Right lung (tissue), 5 donors: Measurements from ENCODE around the gene KLHDC7B. TPM values are rescaled to one million over a fixed set of nuclear protein-coding genes. Genes with fewer than 3 reads are reported as not detected.
"Not testable (repeated sequence)": the region's sequence is repeated elsewhere in the genome, so short reads cannot be mapped to it uniquely, and the experiment has no call there.

Experiments used
- DNase-seq, 2 donors: peaks; one replicate each; pipeline ENCODE4 v3.0.0-alpha.2; 2013
- polyA plus RNA-seq, 5 donors: library from polyadenylated mRNA; unstranded; fragments of 120-200 nt; gene quantifications; one replicate each; pipeline versions ENCODE4 v1.2.1 to v1.2.3, GENCODE V29; 2013; ENCODE audit warnings: inconsistent platforms in 1 of 5, low replicate concordance in 1 of 5; ENCODE audit not compliant: insufficient read length in 5 of 5, insufficient read depth in 1 of 5

KLHDC7B gene
- polyA plus RNA-seq, 5 donors = 0.04 to 0.05 TPM; not detected in 3

DNA sequence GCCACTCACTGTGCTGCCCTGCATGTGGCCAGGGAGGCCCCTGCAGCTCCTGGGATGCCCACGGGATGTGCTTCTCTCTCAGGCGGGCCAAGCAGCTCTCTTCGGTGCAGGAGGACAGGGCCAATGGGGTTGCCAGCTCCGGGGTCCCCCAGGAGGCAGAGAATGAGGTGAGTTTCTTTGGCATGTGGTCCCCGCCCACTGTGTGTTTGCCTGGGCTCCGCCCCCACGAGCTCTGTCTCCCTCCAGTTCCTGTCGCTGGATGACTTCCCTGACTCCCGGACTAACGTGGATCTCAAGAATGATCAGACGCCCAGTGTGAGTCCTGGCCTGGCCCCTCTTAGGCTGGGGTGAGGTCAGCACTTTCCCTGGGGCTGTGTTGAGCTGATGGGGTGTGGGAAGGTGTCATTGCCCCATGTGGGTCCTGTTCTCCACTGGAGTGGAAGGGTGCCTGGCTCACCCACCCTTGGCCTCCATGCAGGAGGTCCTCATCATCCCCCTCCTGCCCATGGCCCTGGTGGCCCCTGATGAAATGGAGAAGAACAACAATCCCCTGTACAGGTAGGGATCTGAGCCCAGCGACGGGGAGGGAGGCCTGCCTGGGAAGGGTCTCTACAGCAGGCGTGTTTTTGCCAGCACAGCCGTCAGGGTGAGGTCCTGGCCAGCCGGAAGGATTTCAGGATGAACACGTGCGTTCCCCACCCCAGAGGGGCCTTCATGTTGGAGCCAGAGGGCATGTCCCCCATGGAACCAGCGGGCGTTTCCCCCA lies 28.0 kb upstream of the KLHDC7B start:
- DNase-seq = no peak

DNA sequence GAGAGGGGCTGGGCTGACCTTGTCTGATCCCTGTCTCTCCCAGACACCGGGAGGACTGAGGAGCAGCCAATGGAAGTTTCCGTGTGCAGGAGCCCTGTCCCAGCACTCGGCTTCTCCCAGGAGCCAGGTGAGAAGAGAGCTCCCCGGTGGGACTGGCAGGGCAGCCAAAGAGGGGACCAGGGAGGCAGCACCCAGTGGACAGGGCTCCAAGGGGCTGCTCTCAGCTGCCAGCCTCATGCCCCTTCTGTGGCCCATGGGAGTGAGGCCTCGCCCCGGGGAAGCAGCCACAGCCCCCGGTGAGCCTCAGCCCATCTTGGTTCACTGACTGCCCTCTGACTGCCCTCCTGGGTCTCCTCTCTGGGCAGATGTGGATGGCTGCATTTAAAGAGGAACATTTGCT lies 27.1 kb upstream of the KLHDC7B start:
- no peak for DNase-seq

DNA sequence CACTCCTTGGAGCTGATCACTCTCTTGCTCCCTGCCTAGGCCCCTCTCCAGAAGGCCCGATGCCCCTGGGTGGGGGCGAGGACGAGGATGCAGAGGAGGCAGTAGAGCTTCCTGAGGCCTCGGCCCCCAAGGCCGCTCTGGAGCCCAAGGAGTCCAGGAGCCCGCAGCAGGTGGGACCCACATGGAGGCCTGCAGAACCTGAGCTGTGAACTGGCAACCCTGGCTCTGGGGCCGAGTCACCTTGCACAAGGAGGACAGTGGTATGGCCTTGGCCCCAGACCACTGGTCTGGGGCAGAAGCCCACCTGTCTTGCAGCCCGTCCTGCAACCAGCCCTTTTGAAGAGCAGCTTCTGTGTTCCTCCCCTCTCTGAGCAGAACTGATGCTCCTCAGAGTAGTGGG lies 26.5 kb upstream of the KLHDC7B start:
- no peak for DNase-seq

DNA sequence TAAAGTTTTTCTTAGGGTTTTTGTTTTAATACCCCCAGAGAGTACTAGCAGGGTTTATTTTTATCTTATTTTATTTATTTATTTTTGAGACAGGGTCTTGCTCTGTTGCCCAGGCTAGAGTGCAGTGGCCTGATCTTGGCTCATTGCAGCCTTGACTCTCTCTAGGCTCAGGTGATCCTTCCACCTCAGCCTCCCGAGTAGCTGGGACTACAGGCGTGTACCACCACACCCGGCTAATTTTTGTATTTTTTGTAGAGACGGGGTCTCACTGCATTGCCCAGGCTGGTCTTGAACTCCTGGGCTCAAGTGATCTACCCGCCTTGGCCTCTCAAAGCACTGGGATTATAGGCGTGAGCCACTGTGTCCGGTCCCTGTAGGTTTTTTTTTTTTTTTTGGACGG lies 25.5 kb upstream of the KLHDC7B start:
- not testable (repeated sequence) for DNase-seq

DNA sequence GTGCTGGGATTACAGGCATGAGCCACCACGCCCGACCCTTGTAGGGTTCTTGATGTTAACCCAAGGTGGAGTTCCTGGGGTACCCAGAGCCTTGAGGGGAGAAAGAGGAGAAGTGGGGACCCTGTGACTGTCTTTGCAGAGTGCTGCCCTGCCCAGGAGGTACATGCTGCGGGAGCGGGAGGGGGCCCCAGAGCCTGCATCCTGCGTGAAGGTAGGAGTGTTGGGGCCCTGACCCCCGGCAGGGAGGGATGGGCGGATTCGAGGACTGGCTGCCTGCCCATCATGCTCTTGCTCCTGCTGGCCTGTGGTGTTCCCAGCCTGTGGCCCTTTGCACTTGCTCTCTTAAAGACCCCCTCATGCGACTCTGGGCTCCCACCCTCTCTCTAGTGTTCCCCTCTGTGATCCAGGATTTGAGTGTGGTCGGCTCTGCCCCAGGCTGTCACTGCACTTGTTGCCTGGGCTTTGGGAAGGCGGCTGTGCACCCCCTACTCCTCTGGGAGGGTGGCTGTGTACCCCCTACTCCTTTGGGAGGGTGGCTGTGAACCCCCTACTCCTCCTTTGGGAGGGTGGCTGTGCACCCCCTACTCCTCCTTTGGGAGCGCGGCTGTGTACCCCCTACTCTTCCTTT lies 24.8 kb upstream of the KLHDC7B start:
- no peak for DNase-seq

DNA sequence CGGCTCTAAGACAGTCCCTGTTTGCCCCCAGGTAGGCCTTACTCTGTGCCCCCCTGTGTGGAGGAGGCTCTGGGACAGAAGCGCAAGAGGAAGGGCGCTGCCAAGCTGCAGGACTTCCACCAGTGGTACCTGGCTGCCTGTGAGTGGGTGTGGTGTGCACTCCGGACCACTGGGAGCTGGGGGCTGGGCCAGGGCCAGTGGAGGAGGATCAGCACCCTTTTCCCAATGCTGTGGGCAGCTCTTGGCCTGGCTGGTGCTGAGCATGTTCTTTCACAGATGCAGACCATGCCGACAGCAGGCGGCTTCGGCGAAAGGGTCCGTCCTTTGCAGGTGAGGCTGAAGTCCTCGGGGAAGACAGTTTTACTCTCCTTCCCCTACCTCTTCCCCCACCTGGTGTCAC lies 24.0 kb upstream of the KLHDC7B start:
- no peak for DNase-seq

DNA sequence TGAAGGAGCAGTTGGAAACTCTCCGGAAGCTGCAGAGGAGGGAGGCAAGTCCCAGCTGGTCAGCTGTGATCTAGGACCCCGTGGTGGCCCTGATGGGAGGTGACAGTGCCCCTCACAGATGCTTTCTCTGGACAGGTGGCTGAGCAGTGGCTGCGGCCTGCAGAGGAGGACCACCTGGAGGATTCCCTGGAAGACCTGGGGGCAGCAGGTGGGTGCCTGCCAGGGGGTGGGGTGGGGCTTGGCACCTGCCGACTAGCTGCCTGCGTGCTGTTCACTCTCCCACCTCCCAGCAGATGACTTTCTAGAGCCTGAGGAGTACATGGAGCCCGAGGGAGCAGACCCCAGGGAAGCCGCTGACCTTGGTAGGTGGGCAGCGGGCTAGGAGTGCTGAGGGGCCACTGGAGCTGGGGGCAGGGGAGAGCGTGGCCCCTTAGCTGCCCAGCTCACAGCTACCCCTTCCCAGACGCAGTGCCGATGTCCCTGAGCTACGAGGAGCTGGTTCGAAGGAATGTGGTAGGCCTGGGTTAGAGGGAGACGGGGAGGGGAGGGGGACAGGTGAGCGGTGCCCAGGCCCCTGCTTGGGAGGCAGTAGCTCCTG lies 23.4 kb upstream of the KLHDC7B start:
- no peak for DNase-seq

DNA sequence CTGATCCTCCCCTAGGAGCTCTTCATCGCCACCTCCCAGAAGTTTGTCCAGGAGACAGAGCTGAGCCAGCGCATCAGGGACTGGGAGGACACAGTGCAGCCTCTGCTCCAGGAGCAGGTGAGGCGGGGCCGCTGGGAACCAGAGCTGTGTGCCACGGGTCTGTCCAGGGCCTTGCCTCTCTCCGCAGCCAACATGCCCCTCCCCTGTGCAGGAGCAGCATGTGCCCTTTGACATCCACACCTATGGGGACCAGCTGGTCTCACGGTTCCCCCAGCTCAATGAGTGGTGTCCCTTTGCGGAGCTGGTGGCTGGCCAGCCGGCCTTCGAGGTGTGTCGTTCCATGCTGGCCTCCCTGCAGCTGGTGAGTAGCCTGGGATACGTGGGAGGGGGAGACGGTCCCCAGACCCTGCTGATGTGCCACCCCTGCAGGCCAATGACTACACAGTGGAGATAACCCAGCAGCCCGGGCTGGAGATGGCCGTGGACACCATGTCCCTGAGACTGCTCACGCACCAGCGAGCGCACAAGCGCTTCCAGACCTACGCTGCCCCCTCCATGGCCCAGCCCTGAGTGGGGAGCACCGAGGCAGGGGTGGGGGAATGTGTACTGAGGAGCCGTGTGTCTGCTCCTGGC lies 22.8 kb upstream of the KLHDC7B start:
- no peak for DNase-seq

DNA sequence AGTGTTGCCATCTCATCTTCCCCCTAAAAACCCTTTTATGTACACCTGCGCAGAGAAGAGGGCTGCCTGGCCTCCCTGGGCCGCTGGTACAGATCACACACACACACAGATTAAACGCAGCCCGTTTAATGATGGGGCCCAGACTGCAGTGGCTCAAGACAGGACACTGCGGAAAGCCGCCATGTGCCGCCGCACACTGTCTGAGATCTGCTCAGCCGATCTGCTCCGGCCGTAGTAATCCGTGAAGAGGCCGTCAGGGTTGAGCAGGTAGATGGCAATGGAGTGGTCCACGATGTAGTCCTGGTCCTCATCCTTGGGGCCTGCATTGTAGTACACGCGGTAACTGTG lies 22.3 kb upstream of the KLHDC7B start:
- no peak for DNase-seq

DNA sequence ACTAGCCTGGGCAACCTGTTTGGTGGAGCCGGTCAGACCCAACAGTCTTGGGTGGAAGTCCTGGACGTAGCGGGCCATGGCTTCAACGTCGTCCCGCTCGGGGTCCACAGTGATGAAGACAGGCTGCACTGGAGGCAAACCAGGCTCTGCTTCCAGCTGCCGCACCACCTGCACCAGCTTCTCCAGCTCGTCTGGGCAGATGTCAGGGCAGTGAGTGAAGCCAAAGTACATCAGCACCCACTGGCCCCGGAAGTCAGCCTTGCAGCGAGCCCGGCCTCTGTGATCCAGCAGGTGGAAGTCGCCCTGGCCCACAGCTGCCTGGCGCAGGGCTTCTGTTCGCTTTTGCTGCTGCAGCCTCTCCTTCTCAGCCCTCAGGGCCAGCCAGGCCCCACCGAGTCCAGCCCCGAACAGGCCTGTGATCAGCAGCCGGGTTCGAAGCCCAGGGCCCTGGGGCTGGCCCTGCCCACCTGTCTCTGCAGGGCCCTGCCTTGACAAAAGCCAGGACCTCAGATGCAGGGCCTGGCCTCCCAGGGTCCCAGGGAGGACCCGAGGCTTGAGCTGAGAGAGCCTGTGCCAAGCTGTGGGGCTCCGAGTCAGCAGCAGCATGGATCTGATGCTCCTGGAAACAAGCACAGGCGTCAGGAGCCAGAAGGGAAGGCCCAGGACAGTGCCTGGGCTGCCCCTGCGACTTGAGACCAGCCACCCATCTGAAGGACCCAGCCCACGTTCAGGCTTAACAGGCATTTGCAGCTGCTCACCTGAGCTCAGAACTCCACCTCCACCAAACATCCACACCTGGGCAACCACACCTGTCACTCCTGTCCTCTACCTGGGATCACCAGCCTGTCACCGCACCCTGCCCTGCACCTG lies 21.7 kb upstream of the KLHDC7B start:
- DNase-seq = no peak

DNA sequence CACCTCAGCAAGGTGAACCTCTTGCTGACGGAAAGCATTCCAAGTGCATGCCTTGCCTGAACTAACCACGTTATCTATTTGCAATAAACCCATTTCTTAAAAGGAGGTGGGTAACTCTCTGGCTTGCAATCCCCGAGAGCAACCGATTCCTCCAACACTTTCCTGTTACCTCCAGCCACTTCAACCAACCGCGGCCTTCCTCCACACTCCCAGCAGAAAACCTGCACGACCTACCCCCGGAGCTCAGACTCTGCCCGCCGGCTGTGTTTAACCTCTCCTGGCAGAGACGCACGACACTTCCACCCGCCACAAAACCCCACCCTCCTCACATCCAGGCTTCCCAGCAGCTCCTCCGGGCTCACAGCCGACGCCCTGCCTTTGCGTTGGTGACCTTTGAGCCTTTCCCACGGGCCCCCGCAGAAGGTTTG lies 21.0 kb upstream of the KLHDC7B start:
- DNase-seq = no peak

DNA sequence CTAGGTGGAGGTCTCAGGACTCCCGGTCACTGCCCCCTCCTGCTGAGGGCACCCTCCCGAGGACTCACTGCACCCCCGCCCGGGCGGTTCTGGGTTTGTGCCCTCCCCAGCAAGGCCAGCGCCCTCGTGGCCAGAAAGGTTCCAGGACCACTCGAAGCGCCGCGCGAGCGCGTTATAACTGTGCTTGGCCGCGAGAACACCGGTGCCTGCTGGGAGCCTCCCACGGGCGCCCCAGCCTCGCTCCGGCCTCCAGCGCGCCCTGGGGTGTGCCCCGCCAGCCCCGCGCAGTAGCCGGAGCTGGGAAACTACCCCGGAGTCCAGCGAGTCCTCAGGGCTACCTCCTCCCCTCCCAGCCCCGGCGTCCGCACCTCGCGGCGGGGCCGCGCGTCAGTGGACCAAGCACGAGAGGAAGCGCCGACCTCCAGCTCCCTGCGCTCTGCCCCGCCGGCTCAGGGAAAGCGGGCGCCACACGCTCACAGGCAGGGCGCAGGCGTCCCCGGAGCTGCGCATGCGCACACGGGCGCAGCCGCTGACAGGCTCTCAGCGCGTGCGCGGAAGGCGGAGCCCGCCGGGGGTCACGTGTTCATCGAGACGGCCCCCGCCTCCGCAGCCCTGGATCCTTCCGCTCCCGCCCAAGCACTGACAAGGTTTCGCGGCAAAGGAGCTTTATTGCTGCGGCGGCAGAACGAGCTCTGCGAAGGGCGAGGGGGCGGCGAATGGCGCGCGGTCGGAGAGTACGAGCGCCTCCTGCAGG lies 20.4 kb upstream of the KLHDC7B start, which contains the start of gene SCO2:
SCO2 (minus strand) TSS at position 495 of the 754 bp plus-strand sequence. CDS start 1,187 bp downstream, outside the sequence.
- DNase-seq = peak; percentile 98

DNA sequence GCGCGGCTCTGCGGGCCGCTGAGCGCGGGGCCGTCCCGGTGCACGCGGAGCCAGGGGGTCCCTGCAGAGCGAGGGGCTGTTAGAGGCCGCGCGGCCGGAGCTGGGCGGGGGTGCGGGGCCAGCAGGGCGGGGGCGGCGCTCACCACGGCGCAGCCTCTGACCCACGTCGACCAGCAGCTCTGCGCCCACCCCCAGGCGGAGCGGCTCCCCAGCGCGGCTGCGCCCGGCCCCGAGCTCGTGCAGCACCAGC lies 19.9 kb upstream of the KLHDC7B start:
- DNase-seq = peak in 1 of 2 donors; percentile 74

DNA sequence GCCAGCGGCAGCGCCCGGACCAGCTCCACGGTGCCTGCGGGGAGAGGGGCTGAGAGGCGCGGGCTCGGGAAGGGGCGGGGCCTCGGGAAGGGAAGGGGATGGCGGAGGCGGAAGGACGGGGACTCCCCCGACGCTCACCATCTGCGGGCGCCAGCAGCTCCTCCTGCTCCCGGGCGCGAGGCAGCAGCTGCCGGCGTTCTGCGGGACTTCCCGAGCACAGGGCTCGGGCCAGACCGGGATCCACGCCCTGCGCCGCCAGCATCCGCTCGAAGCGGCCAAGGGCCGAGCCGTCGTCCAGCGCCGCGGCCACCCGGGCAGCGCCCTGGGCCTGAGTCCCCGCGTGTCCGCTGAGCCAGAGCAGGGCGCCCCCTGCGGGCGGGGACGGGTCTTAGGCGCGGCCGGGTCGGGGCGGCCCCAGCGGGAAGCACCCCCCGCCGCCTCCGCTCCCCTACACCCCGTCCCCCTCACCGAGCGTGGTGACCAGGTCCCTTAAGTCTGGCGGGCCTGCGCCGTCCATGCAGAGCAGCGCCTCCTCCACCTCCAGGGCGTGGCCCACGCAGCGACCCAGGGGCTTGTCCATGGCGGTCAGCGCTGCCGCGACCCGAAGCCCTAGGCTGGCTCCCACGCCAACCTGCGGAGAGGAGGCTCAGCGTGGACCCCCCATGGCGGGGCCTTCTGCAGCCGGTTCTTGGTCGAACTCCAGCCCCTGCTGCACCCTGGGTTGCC lies 19.4 kb upstream of the KLHDC7B start:
- peak in 1 of 2 donors; percentile 75 for DNase-seq

DNA sequence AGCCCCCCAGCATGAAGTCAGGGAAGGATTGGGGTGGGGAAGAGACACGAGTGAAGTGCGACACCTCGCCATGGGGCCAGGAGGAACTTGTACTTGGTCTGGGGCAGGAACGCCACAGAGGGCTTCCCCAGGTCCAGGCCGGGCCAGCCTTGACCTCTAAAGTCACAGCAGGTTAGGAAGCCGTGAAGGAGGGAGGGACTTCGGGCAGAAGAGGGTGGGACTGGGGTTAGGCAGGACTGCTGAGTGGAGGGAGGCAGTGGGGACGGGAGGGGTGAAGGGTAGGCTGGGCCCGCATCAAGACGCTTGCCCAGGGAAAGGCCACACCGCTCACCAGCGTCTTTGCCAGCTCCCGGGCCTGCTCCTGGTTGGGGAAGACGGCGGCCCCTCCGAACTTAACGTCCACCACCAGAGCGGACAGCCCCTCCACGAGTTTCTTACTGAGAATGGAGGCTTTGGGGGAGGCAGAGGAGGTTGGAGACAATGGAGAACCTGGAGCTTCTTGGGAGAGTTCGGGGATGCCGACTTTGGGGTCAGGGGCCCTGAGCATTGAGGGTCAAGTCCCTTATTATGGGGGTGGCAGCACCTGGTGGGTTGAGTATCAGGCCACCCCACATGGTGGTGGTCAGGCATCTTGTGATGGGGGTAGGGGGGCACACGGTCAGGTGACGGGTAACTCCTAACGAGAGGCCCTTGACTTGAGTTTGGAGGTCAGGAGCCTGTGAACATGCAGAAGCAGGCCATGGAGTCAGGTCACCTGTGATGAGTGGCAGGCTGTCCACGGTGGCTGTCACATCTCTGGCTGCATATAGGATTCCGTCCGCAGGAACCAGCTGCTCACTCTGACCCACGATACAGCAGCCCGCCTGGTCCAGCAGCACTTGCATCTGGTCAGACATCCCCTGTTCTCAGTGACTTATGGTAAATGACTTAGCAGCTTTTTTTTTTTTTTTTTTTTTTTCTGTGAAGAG lies 18.6 kb upstream of the KLHDC7B start:
- DNase-seq = no peak

DNA sequence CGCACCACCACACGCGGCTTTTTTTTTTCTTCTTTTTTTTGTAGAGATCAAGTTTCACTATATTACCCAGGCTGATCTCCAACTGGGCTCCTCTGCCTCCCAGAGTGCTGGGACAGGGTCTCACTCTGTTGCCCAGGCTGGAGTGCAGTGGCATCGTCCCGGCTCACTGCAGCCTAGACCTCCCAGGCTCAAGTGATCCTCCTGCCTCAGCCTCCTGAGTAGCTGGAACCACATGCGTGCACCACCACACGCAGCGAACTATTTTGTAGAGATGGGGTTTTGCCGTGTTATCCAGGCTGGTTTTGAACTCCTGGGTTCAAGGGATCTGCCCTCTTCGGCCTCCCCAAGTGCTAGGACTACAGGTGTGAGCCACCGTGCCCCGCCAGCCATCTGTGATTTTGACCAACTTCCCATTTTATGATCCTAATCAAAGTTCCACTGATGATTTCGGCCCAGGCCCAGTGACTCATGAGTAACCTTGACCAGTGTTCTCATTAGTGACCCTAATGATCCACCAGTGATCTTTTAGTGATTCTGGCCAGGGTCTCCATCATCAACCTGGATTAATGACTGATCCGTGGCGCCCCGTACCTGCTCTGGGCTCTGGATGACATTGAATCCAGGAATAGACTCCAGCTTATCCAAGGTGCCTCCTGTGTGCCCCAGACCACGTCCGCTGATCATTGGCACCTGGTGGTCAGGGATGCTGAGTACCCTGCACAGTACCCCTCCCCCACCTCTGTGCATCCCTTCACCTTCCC lies 17.6 kb upstream of the KLHDC7B start:
- DNase-seq = no peak

DNA sequence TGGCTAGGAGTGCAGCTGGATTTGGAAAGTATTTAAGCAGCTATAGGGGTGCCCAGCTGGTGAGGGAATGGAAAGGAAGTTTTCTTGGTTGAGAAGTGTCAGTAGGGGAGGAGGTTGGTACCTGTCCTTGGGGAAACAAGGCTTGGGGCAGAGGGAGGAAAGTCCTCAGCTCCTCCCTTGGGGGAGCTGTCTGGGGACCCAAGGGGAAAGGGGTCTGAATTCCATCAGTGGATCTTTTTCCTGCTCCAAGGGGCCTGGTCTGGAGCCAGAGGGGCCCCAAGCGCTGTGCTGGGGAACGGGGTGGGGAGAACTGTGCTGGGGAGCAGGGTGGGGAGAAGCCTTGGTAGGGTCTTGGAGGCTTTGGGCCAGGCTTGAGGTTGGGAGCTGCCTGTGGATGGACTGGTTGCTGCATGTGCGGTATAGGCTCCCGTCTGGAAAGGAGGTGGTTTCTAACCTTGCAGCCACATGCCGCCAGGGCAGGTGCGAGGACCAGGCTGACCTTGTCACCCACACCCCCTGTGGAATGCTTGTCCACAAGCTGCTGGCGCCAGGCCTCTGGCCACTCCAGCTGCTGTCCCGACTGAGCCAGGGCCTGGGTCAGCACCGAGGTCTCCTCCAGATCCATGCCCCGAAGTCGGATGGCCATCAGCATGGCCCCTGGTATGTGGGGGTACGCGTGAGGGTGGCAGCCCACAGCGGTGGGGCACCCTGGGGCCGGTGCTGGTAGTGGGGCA lies 16.9 kb upstream of the KLHDC7B start:
- no peak for DNase-seq

DNA sequence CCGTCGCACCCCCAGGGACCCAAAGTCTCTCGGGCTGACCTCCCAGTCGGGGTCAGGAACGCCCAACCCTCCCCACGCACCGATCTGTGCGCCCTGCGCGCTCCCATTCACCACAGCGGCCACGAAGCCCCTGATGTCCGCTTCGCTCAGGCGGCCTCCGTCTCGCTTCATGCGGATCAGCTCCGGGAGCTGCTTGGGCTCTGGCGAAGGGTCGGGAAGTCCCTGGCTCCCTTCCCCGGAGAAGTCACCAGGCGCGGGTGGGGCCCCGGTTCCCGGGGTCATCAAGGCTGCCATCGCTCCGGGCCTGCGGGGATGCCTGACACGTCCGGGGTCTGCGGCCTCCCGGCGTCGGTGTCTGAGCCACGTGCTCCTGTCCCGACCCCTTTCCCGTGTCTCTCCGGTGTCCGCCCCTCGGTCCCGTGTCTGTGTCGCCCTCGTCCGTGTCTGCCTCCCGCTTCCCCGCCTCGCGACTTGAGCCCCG lies 16.2 kb upstream of the KLHDC7B start:
- no peak for DNase-seq
